MV-4-11 (cell line): ENCODE results near the gene ZNF628.
A peak's percentile ranks its signal among the peaks of the same experiment; 100 is the strongest.
"Not testable (repeated sequence)": the region's sequence is repeated elsewhere in the genome, so short reads cannot be mapped to it uniquely, and the experiment has no call there.

Experiments used
- DNase-seq: peaks from one replicate; lab custom pipeline; 2025; lab: John Stamatoyannopoulos, UW

ZNF628 gene

GRCh38 chr19:55484593-55485438, 8.4 kb downstream of the ZNF628 start, which contains the start of gene NAT14:
TSS of gene NAT14 (plus strand) at chr19:55485188. CDS start at chr19:55485709, 521 bp downstream.
- DNase-seq = peak; percentile 65

- DNase-seq = no peak
Measured at GRCh38 chr19:55485439-55486011, 9.1 kb downstream of the ZNF628 start.

GRCh38 chr19:55486043-55486970, 9.9 kb downstream of the ZNF628 start:
- DNase-seq = no peak

GRCh38 chr19:55486971-55487923, 10.8 kb downstream of the ZNF628 start:
- DNase-seq = peak; percentile 61

GRCh38 chr19:55487924-55488687, 11.7 kb downstream of the ZNF628 start, which contains the start of gene SSC5D:
TSS of gene SSC5D (plus strand) at chr19:55488436. CDS start at chr19:55488590, 154 bp downstream.
- DNase-seq = peak; percentile 14

- no peak for DNase-seq
Measured at GRCh38 chr19:55488986-55489710, 12.7 kb downstream of the ZNF628 start.

GRCh38 chr19:55489711-55490477, 13.5 kb downstream of the ZNF628 start:
- DNase-seq = no peak

- DNase-seq = no peak
Measured at GRCh38 chr19:55490478-55491432, 14.3 kb downstream of the ZNF628 start.

GRCh38 chr19:55491546-55492360, 15.3 kb downstream of the ZNF628 start:
- no peak for DNase-seq

GRCh38 chr19:55492362-55492944, 16.0 kb downstream of the ZNF628 start:
- DNase-seq = no peak

- DNase-seq = no peak
Measured at GRCh38 chr19:55493052-55493644, 16.7 kb downstream of the ZNF628 start.

GRCh38 chr19:55493645-55494171, 17.3 kb downstream of the ZNF628 start:
- no peak for DNase-seq

GRCh38 chr19:55494172-55494761, 17.9 kb downstream of the ZNF628 start:
- no peak for DNase-seq

- no peak for DNase-seq
Measured at GRCh38 chr19:55495646-55496349, 19.4 kb downstream of the ZNF628 start.

- not testable (repeated sequence) for DNase-seq
Measured at GRCh38 chr19:55496820-55497219, 20.4 kb downstream of the ZNF628 start.
